SU-DHL-6 (cell line): ENCODE data around the gene GCH1.

Source experiments
- CTCF ChIP-seq: fragments of 200-600 bp; sonication (generic); IDR thresholded peaks from one replicate; pipeline ENCODE4 v1.5.1; 2017; ENCODE audit warnings: antibody characterized with exemption, mild to moderate bottlenecking, low read length, moderate library complexity; ENCODE audit not compliant: insufficient read depth, poor library complexity, severe bottlenecking
- EZH2phosphoT487 ChIP-seq: fragments of 200-600 bp; sonication (generic), shearing (Covaris generic); conservative IDR thresholded peaks from 2 replicates; pipeline ENCODE4 v1.6.1; 2018; ENCODE audit warnings: mild to moderate bottlenecking, antibody characterized with exemption, low read length, moderate library complexity, mixed read lengths

GRCh38 chr14:54922598-54922997 is 20.0 kb upstream of the GCH1 start:
- TF ChIP-seq CTCF = no peak
- TF ChIP-seq EZH2phosphoT487 = no peak
